ENCODE measurements around the gene MMD. TPM values are rescaled to one million over a fixed set of nuclear protein-coding genes. Genes with fewer than 3 reads are reported as not detected.

Gene MMD
- total RNA-seq, 1 experiment from 2014 or later: 26.9 TPM

DNA sequence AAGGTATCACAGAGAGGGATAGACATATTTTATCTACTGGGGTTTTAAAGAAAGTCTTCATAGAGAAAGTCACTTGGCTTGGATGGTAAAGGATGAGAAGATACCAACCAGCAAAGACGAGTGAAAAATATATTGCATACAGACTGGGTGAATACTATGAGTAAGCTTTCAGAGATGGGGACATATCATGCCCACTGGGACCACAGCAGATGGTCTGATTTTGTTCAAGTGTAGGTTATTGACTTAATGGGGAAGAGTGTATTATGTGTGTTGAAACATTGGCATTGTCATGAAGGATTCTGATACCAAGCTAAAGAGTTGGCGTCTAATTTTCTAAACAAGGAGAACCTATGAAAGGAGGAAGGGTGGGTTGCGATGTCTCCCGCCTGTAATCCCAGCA is 13.8 kb upstream of the MMD start:
- in situ Hi-C loops (cut with HindIII; ENCODE audit: low pct_unique_long_range_greater_than_20kb, low sequenced_read_pairs) (no loop called here), intact Hi-C loops (cut with micrococcal nuclease; ENCODE audit: unreplicated experiment) (no loop called here)
- DNase-seq (ENCODE audit: low read depth, low spot score): no peak
- ChIA-PET POLR2A (interaction anchor here (0.5 kb wide), 1 partner anchor 297 kb away, joined by 6 read pairs; no protein-coding TSS in a partner anchor), CTCF (no interaction called here)
- TF ChIP-seq, protein P1, sequence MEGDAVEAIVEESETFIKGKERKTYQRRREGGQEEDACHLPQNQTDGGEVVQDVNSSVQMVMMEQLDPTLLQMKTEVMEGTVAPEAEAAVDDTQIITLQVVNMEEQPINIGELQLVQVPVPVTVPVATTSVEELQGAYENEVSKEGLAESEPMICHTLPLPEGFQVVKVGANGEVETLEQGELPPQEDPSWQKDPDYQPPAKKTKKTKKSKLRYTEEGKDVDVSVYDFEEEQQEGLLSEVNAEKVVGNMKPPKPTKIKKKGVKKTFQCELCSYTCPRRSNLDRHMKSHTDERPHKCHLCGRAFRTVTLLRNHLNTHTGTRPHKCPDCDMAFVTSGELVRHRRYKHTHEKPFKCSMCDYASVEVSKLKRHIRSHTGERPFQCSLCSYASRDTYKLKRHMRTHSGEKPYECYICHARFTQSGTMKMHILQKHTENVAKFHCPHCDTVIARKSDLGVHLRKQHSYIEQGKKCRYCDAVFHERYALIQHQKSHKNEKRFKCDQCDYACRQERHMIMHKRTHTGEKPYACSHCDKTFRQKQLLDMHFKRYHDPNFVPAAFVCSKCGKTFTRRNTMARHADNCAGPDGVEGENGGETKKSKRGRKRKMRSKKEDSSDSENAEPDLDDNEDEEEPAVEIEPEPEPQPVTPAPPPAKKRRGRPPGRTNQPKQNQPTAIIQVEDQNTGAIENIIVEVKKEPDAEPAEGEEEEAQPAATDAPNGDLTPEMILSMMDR (IDR thresholded peaks at IDR 0.05): no peak
- TF ChIP-seq POLR2AphosphoS5 (IDR thresholded peaks at IDR 0.05; ENCODE audit: low read depth, low read length) (no peak), TCF7L2 (IDR thresholded peaks at IDR 0.05; ENCODE audit: low read depth, low read length) (no peak), REST (IDR thresholded peaks at IDR 0.05; ENCODE audit: insufficient read depth in 1 of 2, low read depth in 2 of 2, low read length in 1 of 2) (no peak), SIN3A (IDR thresholded peaks at IDR 0.05; ENCODE audit: borderline replicate concordance, insufficient read depth, low read depth, low read length) (no peak)
- H3K9me3 ChIP-seq (ENCODE audit: control insufficient read depth, insufficient read depth, low read depth, low read length): no peaks in the 10 kb centered on the region
- H3K4me1 ChIP-seq (ENCODE audit: control insufficient read depth, insufficient read depth, low read length): peaks cover 24% of the 10 kb centered on the region
- H3K27me3 ChIP-seq (ENCODE audit: control insufficient read depth, insufficient read depth, low read length): no peaks in the 10 kb centered on the region; the same call in 1 of the 2 replicates
- no peaks in the 10 kb centered on the region for H3K36me3 ChIP-seq (ENCODE audit: control insufficient read depth, insufficient read depth, low read length)
- no peak overlapping the region for H3K4me3 ChIP-seq (ENCODE audit: low read depth in 2 of 2, low read length in 2 of 2)
- no peak for ATAC-seq
- no TSS peak for BruUV-seq (replicated peaks)
- no peak overlapping the region for H3K27ac ChIP-seq (ENCODE audit: low read length)

GRCh38 chr17:55434721-55435120 is 13.1 kb upstream of the MMD start:
- no peaks in the 10 kb centered on the region for H3K9me3 ChIP-seq (ENCODE audit: control insufficient read depth, insufficient read depth, low read depth, low read length)
- ATAC-seq (no peak), DNase-seq (ENCODE audit: low read depth, low spot score) (no peak)
- no peaks in the 10 kb centered on the region; the same call in 1 of the 2 replicates for H3K27me3 ChIP-seq (ENCODE audit: control insufficient read depth, insufficient read depth, low read length)
- TF ChIP-seq, protein P1 (IDR thresholded peaks at IDR 0.05): no peak
- TF ChIP-seq TCF7L2 (IDR thresholded peaks at IDR 0.05; ENCODE audit: low read depth, low read length) (no peak), REST (IDR thresholded peaks at IDR 0.05; ENCODE audit: insufficient read depth in 1 of 2, low read depth in 2 of 2, low read length in 1 of 2) (no peak), SIN3A (IDR thresholded peaks at IDR 0.05; ENCODE audit: borderline replicate concordance, insufficient read depth, low read depth, low read length) (no peak), POLR2AphosphoS5 (IDR thresholded peaks at IDR 0.05; ENCODE audit: low read depth, low read length) (no peak)
- H3K4me1 ChIP-seq (ENCODE audit: control insufficient read depth, insufficient read depth, low read length): peaks cover 24% of the 10 kb centered on the region
- POLR2A ChIA-PET: no interaction called here
- in situ Hi-C loops (cut with HindIII; ENCODE audit: low pct_unique_long_range_greater_than_20kb, low sequenced_read_pairs) (no loop called here), intact Hi-C loops (cut with micrococcal nuclease; ENCODE audit: unreplicated experiment) (no loop called here)
- no peaks in the 10 kb centered on the region for H3K36me3 ChIP-seq (ENCODE audit: control insufficient read depth, insufficient read depth, low read length)
- H3K27ac ChIP-seq (ENCODE audit: low read length): no peak overlapping the region
- H3K4me3 ChIP-seq (ENCODE audit: low read depth in 2 of 2, low read length in 2 of 2): no peak overlapping the region
- CTCF ChIA-PET: no interaction called here
- no TSS peak for BruUV-seq (replicated peaks)
